Colonic mucosa (tissue), 4 donors: ENCODE results near the gene ZSWIM7. TPM values are rescaled to one million over a fixed set of nuclear protein-coding genes. Genes with fewer than 3 reads are reported as not detected.
A peak's percentile ranks its signal among the peaks of the same experiment; 100 is the strongest.

ENCODE experiments used
- DNase-seq: peaks from one replicate; pipeline ENCODE4 v3.0.0-alpha.2; 2020
- H3K27ac ChIP-seq: fragments of 200-600 bp; one replicate; pipeline ENCODE4 v1.8.0; 2021
- H3K27me3 ChIP-seq: fragments of 200-600 bp; one replicate; pipeline ENCODE4 v1.8.0; 2021
- H3K36me3 ChIP-seq: fragments of 200-600 bp; one replicate; pipeline ENCODE4 v1.8.0; 2021
- H3K4me1 ChIP-seq: fragments of 200-600 bp; one replicate; pipeline ENCODE4 v1.8.0; 2021; ENCODE audit warnings: mild to moderate bottlenecking
- H3K4me3 ChIP-seq: fragments of 200-600 bp; one replicate; pipeline ENCODE4 v1.8.0; 2021
- H3K9ac ChIP-seq, 2 donors: one replicate each; pipeline ENCODE4 v1.7.0; 2013; ENCODE audit warnings: control low read depth in 2 of 2, low read depth in 2 of 2, low read length in 2 of 2
- H3K9me3 ChIP-seq: fragments of 200-600 bp; one replicate; pipeline ENCODE4 v1.8.0; 2021
- intact Hi-C: fragments of 100-400 bp; cut with DNase I; formaldehyde crosslinking; loops from one replicate; pipeline ENCODE4 v1.14.1; 2022
- total RNA-seq, 2 donors: library from RNA; stranded (reverse); fragmentation: NEBNext Ultra II Directional in 1 of 2; extraction: Animal tissue kit (Norgen Biotek cat#: 25700) in 1 of 2; gene quantifications; one replicate each; pipeline ENCODE4 v1.2.1, GENCODE V29; 2021
- TF ChIP-seq, protein P1 (sequence below): fragments of 200-600 bp; IDR thresholded peaks from one replicate; pipeline ENCODE4 v1.8.0; 2022; ENCODE audit warnings: antibody characterized with exemption, mild to moderate bottlenecking
- donor health status: healthy.
- donor health status: DM: no; HTN: no; CAD: no.
- donor health status: DM: no; HTN: no; CAD: no.

The ZSWIM7 gene
- 10 to 100 TPM; 17.7 to 18.8 TPM for total RNA-seq

GRCh38 chr17:15999141-15999973 is at the start of gene ZSWIM7, which contains the start of gene TTC19:
Gene ZSWIM7 (minus strand): TSS chr17:15999704. CDS start chr17:15999594, 110 bp downstream.
Gene TTC19 (plus strand): TSS chr17:15999824. CDS start chr17:15999849, 25 bp downstream.
- H3K9me3 ChIP-seq, result no peaks in the 10 kb centered on the region
- TF ChIP-seq, protein P1, sequence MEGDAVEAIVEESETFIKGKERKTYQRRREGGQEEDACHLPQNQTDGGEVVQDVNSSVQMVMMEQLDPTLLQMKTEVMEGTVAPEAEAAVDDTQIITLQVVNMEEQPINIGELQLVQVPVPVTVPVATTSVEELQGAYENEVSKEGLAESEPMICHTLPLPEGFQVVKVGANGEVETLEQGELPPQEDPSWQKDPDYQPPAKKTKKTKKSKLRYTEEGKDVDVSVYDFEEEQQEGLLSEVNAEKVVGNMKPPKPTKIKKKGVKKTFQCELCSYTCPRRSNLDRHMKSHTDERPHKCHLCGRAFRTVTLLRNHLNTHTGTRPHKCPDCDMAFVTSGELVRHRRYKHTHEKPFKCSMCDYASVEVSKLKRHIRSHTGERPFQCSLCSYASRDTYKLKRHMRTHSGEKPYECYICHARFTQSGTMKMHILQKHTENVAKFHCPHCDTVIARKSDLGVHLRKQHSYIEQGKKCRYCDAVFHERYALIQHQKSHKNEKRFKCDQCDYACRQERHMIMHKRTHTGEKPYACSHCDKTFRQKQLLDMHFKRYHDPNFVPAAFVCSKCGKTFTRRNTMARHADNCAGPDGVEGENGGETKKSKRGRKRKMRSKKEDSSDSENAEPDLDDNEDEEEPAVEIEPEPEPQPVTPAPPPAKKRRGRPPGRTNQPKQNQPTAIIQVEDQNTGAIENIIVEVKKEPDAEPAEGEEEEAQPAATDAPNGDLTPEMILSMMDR, result no peak
- H3K4me1 ChIP-seq, result peaks cover 10% of the 10 kb centered on the region
- peak; percentile 98 for DNase-seq
- intact Hi-C loops, result loop anchor here (5.0 kb wide), 1 partner anchor 172 kb away; no protein-coding TSS in a partner anchor
- H3K36me3 ChIP-seq, result peaks cover 11% of the 10 kb centered on the region
- peak within 1 kb of the TSS; percentile 79 to 92 for H3K9ac ChIP-seq
- peak within 1 kb of the TSS; percentile 78 for H3K4me3 ChIP-seq
- H3K27me3 ChIP-seq, result no peaks in the 10 kb centered on the region
- peak within 1 kb of the TSS; percentile 87 for H3K27ac ChIP-seq

DNA sequence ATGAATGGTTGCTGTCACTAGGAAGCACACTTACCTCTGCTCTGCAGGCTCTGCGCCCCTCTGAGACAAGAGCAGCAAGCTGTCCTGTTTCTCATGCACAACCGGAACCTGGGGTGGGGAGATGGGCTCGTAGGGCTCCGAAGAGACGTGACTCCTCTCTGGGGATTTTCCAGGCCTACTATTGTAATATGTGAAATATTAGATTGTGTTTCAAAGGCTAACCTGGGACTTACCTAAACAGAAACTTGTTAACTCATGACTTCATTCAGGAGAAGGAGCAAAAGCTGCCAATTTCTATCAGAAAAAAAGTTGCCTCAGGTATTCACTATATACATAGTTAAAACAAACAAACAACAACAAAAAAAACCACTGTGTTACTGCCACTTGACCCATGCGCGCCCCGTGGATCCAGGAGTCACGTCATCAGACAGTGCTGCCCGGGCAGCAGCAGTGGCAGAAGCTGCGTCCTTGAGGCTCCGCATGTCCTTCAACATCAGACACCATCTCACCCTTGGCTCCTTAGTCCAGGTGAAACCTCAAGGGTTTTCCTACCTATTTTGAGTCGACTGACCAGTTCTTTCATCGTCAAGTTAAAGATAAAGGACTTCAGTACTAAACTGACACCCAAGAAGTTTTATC is 49.4 kb upstream of the ZSWIM7 start:
- Histone ChIP-seq H3K27me3 (no peaks in the 10 kb centered on the region), H3K9ac (no peak overlapping the region), H3K9me3 (no peaks in the 10 kb centered on the region), H3K4me1 (no peaks in the 10 kb centered on the region), H3K4me3 (no peak overlapping the region), H3K27ac (no peak overlapping the region), H3K36me3 (peaks cover 12% of the 10 kb centered on the region)
- TF ChIP-seq, protein P1, result no peak
- intact Hi-C loops, result no loop called here
- no peak for DNase-seq

GRCh38 chr17:16046966-16047365 is 47.5 kb upstream of the ZSWIM7 start:
- Histone ChIP-seq H3K4me3 (no peak overlapping the region), H3K9ac (no peak overlapping the region), H3K9me3 (no peaks in the 10 kb centered on the region), H3K27ac (no peak overlapping the region), H3K4me1 (no peaks in the 10 kb centered on the region), H3K27me3 (no peaks in the 10 kb centered on the region), H3K36me3 (peaks cover 12% of the 10 kb centered on the region)
- TF ChIP-seq, protein P1, result no peak
- DNase-seq, result no peak
- intact Hi-C loops, result no loop called here

- no peak for DNase-seq
- Histone ChIP-seq H3K36me3 (peaks cover 16% of the 10 kb centered on the region), H3K27me3 (no peaks in the 10 kb centered on the region), H3K4me1 (no peaks in the 10 kb centered on the region), H3K9me3 (no peaks in the 10 kb centered on the region), H3K27ac (no peak overlapping the region), H3K4me3 (no peak overlapping the region), H3K9ac (no peak overlapping the region)
- TF ChIP-seq, protein P1, result no peak
- intact Hi-C loops, result no loop called here
These were observed 45.0 kb upstream of the ZSWIM7 start for GRCh38 chr17:16044487-16044886.

DNA sequence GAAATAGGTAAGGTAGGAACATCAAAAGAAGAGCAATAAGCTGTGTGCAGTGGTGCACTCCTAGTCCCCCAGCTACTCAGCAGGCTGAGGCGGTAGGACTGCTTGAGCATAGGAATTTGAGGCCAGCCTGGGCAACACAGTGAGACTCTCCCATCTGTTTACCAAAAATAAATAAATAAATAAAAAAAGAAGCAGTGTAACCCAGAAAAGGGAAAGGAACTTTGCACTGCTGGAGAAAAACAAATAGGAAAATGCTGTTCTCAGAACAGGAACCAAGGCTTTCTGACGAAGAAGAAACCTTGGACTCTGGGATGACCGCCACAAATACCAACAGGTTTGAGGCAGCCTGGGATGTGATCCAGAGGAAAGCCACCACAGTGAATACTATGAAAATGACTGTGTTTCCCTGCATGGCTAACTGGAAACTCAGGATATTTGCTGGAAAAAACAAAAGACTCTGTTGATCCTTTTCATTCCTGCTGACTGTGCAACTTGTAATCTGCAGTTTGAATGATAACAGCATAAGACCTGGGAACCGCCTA is 41.3 kb upstream of the ZSWIM7 start:
- Histone ChIP-seq H3K4me3 (no peak overlapping the region), H3K36me3 (peaks cover 4% of the 10 kb centered on the region), H3K27ac (no peak overlapping the region), H3K27me3 (no peaks in the 10 kb centered on the region), H3K9me3 (no peaks in the 10 kb centered on the region), H3K9ac (no peak overlapping the region), H3K4me1 (no peaks in the 10 kb centered on the region)
- peak; percentile 31 for DNase-seq
- intact Hi-C loops, result no loop called here
- TF ChIP-seq, protein P1, result no peak
